ENCODE measurements around the gene CCL3. TPM values are rescaled to one million over a fixed set of nuclear protein-coding genes. Genes with fewer than 3 reads are reported as not detected.

Gene CCL3
- total and polyA plus RNA-seq, 2 experiments from 2014 or later, result not detected

DNA sequence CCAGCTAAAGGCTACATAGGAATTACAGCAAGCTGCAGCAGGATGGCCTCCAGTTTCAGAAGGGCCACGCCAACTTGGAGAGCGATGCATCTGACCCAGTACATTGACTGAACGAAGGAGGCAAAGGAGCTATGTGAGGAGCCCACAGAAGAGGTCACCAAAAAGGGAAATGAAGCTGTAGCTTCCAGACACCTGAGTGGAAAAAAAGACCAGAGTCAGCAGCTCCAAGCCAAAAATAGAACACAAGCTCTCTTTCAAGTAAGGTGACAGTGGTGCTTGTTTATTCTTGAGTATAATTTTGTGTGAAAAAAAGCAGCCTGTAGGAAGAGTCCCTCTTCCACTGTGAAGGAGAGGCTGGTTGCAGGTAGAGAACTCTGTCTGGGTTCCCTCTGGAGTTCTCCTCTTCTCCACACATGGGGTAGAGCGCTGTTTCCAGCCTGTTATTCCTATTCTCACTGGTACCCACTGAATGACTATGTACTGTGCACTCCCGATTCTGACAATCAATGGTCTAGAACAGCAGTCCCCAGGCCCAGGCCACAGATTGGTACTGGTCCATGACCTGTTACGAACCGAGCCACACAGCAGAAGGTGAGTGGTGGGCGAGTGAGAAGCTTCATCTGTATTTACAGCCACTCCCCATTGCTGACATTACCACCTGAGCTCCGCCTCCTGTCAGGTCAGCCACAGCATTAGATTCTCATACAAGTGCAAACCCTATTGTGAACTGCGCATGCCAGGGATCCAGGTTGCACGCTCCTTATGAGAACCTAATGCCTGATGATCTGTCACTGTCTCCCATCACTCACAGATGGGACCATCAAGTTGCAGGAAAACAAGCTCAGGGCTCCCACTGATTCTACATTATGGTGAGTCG lies 28.8 kb upstream of the CCL3 start:
- no peaks in the 10 kb centered on the region for H4K20me1 ChIP-seq (replicated peaks; ENCODE audit: insufficient read depth)

More for the DNA sequence above, 28.8 kb upstream of the CCL3 start:
- no peaks in the 10 kb centered on the region for H3K79me2 ChIP-seq (replicated peaks; ENCODE audit: insufficient read depth)
- Mint-ChIP-seq H3K36me3 (ENCODE audit: low read depth) (0 out of 3 replicates have a peak, but pooled peaks cover 5% of the 10 kb centered on the region), H3K27ac (no peak overlapping the region), H3K4me3 (no peak overlapping the region), H3K4me1 (peaks cover 14% of the 10 kb centered on the region), H3K9me3 (peaks cover 11% of the 10 kb centered on the region), H3K27me3 (ENCODE audit: insufficient read depth, low read depth, poor library complexity) (peaks cover 8% of the 10 kb centered on the region)
- no peak for DNase-seq (ENCODE audit: low spot score)
- H3K9me2 ChIP-seq (ENCODE audit: insufficient read depth), result no peaks in the 10 kb centered on the region; the same call in 1 of the 2 replicates
- H3K27me3 ChIP-seq (ENCODE audit: insufficient read depth), result no peaks in the 10 kb centered on the region
- H3F3A ChIP-seq (replicated peaks; ENCODE audit: low read depth), result no peaks in the 10 kb centered on the region
- H3K4me1 ChIP-seq (ENCODE audit: insufficient read depth), result peaks cover 14% of the 10 kb centered on the region
- TF ChIP-seq, protein P1, sequence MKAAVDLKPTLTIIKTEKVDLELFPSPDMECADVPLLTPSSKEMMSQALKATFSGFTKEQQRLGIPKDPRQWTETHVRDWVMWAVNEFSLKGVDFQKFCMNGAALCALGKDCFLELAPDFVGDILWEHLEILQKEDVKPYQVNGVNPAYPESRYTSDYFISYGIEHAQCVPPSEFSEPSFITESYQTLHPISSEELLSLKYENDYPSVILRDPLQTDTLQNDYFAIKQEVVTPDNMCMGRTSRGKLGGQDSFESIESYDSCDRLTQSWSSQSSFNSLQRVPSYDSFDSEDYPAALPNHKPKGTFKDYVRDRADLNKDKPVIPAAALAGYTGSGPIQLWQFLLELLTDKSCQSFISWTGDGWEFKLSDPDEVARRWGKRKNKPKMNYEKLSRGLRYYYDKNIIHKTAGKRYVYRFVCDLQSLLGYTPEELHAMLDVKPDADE (IDR thresholded peaks at IDR 0.05), result no peak
- TF ChIP-seq ZNF331 (CRISPR knock-in tag; IDR thresholded peaks at IDR 0.05; ENCODE audit: low read depth) (no peak), NANOG (IDR thresholded peaks at IDR 0.05; ENCODE audit: borderline replicate concordance) (no peak)
- TF ChIP-seq, protein P2, sequence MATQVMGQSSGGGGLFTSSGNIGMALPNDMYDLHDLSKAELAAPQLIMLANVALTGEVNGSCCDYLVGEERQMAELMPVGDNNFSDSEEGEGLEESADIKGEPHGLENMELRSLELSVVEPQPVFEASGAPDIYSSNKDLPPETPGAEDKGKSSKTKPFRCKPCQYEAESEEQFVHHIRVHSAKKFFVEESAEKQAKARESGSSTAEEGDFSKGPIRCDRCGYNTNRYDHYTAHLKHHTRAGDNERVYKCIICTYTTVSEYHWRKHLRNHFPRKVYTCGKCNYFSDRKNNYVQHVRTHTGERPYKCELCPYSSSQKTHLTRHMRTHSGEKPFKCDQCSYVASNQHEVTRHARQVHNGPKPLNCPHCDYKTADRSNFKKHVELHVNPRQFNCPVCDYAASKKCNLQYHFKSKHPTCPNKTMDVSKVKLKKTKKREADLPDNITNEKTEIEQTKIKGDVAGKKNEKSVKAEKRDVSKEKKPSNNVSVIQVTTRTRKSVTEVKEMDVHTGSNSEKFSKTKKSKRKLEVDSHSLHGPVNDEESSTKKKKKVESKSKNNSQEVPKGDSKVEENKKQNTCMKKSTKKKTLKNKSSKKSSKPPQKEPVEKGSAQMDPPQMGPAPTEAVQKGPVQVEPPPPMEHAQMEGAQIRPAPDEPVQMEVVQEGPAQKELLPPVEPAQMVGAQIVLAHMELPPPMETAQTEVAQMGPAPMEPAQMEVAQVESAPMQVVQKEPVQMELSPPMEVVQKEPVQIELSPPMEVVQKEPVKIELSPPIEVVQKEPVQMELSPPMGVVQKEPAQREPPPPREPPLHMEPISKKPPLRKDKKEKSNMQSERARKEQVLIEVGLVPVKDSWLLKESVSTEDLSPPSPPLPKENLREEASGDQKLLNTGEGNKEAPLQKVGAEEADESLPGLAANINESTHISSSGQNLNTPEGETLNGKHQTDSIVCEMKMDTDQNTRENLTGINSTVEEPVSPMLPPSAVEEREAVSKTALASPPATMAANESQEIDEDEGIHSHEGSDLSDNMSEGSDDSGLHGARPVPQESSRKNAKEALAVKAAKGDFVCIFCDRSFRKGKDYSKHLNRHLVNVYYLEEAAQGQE (IDR thresholded peaks at IDR 0.05; ENCODE audit: unreplicated experiment), result no peak
- TF ChIP-seq, protein P3, sequence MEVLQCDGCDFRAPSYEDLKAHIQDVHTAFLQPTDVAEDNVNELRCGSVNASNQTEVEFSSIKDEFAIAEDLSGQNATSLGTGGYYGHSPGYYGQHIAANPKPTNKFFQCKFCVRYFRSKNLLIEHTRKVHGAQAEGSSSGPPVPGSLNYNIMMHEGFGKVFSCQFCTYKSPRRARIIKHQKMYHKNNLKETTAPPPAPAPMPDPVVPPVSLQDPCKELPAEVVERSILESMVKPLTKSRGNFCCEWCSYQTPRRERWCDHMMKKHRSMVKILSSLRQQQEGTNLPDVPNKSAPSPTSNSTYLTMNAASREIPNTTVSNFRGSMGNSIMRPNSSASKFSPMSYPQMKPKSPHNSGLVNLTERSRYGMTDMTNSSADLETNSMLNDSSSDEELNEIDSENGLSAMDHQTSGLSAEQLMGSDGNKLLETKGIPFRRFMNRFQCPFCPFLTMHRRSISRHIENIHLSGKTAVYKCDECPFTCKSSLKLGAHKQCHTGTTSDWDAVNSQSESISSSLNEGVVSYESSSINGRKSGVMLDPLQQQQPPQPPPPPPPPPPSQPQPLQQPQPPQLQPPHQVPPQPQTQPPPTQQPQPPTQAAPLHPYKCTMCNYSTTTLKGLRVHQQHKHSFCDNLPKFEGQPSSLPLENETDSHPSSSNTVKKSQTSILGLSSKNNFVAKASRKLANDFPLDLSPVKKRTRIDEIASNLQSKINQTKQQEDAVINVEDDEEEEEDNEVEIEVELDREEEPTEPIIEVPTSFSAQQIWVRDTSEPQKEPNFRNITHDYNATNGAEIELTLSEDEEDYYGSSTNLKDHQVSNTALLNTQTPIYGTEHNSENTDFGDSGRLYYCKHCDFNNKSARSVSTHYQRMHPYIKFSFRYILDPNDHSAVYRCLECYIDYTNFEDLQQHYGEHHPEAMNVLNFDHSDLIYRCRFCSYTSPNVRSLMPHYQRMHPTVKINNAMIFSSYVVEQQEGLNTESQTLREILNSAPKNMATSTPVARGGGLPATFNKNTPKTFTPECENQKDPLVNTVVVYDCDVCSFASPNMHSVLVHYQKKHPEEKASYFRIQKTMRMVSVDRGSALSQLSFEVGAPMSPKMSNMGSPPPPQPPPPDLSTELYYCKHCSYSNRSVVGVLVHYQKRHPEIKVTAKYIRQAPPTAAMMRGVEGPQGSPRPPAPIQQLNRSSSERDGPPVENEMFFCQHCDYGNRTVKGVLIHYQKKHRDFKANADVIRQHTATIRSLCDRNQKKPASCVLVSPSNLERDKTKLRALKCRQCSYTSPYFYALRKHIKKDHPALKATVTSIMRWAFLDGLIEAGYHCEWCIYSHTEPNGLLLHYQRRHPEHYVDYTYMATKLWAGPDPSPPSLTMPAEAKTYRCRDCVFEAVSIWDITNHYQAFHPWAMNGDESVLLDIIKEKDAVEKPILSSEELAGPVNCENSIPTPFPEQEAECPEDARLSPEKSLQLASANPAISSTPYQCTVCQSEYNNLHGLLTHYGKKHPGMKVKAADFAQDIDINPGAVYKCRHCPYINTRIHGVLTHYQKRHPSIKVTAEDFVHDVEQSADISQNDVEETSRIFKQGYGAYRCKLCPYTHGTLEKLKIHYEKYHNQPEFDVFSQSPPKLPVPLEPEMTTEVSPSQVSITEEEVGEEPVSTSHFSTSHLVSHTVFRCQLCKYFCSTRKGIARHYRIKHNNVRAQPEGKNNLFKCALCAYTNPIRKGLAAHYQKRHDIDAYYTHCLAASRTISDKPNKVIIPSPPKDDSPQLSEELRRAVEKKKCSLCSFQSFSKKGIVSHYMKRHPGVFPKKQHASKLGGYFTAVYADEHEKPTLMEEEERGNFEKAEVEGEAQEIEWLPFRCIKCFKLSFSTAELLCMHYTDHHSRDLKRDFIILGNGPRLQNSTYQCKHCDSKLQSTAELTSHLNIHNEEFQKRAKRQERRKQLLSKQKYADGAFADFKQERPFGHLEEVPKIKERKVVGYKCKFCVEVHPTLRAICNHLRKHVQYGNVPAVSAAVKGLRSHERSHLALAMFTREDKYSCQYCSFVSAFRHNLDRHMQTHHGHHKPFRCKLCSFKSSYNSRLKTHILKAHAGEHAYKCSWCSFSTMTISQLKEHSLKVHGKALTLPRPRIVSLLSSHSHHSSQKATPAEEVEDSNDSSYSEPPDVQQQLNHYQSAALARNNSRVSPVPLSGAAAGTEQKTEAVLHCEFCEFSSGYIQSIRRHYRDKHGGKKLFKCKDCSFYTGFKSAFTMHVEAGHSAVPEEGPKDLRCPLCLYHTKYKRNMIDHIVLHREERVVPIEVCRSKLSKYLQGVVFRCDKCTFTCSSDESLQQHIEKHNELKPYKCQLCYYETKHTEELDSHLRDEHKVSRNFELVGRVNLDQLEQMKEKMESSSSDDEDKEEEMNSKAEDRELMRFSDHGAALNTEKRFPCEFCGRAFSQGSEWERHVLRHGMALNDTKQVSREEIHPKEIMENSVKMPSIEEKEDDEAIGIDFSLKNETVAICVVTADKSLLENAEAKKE (CRISPR knock-in tag; IDR thresholded peaks at IDR 0.05), result no peak
- H3K4me2 ChIP-seq, result no peak overlapping the region
- no peak for ATAC-seq
- no peaks in the 10 kb centered on the region for H3K36me3 ChIP-seq (ENCODE audit: insufficient read depth)
- no peak overlapping the region; the same call in 1 of the 2 replicates for H2AFZ ChIP-seq
- H3K4me3 ChIP-seq, result no peak overlapping the region
- no peak overlapping the region for H3K27ac ChIP-seq (ENCODE audit: low read depth)
